HG03558 (cell line): Measurements from ENCODE around the gene CYB5R4.

ENCODE experiments used
- ATAC-seq: cut with Tn5 transposase; IDR thresholded peaks from one replicate; pipeline ENCODE4 v1.9.1; 2021; ENCODE audit warnings: moderate number of reproducible peaks; ENCODE audit not compliant: unreplicated experiment; ENCODE audit errors: extremely low read depth

CYB5R4 gene, protein sequence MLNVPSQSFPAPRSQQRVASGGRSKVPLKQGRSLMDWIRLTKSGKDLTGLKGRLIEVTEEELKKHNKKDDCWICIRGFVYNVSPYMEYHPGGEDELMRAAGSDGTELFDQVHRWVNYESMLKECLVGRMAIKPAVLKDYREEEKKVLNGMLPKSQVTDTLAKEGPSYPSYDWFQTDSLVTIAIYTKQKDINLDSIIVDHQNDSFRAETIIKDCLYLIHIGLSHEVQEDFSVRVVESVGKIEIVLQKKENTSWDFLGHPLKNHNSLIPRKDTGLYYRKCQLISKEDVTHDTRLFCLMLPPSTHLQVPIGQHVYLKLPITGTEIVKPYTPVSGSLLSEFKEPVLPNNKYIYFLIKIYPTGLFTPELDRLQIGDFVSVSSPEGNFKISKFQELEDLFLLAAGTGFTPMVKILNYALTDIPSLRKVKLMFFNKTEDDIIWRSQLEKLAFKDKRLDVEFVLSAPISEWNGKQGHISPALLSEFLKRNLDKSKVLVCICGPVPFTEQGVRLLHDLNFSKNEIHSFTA

DNA sequence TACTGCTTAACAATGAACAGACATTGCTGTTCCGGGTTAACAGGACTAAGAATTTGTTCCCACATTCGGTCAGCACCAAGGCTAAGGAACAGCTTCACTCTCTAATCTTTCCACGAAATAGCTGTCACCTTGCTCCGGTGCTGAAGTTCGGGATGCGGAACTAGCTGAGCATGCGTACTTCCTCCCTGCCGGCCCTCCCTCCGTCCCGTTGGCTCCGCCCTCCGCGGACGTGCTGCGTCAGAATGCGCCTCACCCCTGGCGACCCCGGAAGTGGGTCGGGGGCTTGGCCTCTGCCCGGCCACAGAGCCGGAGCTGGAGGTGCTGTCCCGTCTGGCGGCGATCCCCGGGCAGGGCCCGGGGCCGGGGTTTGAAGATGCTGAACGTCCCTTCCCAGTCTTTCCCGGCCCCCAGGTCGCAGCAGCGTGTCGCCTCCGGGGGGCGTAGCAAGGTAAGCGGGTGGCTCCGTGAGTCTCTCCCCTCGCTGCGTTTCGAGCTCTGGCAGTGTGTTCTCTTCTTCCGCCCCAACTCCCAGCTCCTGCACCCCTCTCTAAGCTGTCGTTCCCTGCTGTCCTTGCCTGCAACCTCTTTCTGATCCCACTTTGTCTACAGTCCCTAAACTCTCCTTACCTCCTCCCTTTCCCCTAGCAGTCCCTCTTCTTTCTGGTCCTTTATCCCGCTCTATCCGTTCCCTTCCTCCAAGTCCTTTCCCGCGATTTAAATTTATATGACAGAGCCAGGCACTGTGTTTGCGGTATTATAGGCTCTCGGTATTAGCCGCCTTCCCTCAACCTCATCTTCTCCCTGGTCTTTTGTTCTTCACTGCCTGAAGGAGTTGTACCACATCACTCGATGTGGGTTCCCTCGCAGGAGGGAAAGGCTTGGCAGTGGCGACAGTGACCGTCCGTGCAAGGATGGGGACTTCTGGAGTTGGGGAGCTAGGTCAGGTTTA lies at the start of gene CYB5R4:
Gene CYB5R4, plus strand, starts transcription at position 280 of the 949 bp plus-strand sequence. Its CDS starts 94 bp downstream, at position 374.
- peak; percentile 97 for ATAC-seq

DNA sequence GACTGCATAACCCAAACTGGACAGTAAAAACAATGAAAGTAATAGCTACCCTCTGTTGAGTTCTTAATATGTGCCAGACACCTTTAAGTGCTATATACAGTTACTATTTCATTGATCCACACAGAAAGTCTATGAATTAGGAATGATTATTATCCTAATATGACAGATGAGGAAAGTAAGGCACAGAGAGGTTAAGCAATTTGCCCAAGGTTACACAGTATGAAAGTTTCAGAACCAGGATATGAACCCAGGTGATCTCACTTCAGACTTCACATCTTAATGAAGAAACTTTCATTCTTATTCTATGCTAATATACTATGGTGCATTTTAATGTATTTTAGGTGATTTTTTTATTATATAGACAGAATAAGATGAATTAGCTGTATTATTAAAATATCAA lies 46.9 kb upstream of the CYB5R4 start:
- no peak for ATAC-seq

- ATAC-seq, result no peak
Observed at GRCh38 chr6:83815631-83816272, 43.7 kb upstream of the CYB5R4 start.

DNA sequence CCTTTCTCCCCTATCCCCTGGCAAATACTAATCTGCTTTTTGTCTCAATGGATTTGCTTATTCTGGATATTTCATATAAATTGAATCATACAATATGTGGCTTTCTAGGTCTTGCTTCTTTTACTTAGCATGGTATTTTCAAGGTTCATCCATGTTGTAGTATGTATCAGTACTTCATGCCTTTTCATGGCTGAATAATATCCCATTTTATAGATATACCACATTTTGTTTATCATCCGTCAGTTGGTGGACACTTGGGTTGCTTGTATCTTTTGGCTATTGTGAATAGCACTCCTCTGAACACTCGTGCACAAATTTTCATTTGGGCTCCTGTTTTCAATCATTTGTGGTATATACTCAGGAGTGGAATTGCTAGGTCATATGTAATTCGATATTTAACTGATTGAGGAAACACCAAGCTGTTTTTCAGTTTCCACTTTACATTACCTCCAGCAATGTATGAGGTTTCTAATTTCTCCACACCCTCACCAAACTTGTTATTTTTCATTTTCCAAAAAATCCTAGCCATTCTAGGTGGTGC lies 36.8 kb upstream of the CYB5R4 start:
- no peak for ATAC-seq

- ATAC-seq, result no peak
Observed at GRCh38 chr6:83824388-83824801, 35.1 kb upstream of the CYB5R4 start.

- no peak for ATAC-seq
Observed at GRCh38 chr6:83824831-83825230, 34.7 kb upstream of the CYB5R4 start.

GRCh38 chr6:83827050-83827449 lies 32.4 kb upstream of the CYB5R4 start:
- no peak for ATAC-seq

DNA sequence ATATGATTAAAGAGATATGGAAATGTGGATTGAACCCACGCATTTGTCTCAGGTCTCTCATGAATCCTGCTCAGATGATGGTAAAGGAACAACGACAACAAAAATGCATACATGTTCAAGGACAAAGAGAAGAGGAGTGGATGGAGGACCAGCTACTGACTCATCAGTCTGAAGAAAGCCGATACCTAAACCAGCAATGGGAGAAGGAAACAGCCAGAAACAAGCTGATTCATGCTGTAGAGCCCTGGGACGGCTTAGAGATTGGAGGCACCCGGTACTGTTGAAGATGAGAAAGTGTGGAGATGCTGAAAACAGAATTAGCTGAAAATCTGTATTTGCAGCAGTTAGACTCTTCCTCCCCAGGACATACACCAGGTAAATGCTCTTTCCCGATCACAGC lies 20.8 kb upstream of the CYB5R4 start:
- no peak for ATAC-seq

GRCh38 chr6:83844170-83844569 lies 15.3 kb upstream of the CYB5R4 start:
- no peak for ATAC-seq

DNA sequence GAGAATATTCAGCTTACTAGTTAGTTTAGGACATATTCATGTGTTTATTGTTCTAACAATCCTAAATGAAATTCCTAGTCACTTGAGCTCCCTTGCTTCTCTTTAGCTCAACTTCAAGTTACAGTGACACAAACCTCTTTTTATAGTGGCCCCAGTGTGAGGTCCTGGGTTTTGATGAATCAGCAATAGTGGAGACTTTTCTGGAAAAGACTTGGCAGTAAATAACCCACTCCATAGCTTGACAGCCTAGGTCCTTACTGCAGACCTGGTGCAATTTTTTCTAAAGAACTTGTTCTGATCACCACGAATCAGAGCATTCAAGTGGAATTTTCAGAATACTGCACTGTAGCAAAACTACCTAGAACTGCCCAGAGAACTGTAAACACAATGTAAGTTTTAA lies 13.2 kb upstream of the CYB5R4 start:
- no peak for ATAC-seq

DNA sequence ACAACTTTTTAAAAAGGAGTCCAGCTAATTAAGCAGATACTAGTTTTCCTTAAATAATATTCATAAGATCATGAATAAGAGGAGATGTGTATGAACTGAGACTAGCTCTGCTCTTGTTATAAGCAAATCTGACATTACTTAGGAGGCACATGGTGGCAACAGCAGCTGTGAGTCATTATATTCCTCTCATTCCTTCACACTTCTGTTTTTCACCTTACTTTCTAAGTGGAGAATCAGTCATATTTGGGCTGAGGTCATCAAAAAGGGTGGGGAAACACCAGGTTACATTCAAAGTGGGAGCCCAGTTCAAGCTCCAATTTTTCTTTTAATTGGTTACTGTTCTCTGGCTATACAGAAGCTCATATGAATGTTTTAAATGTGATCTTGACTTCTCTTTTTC lies 12.3 kb upstream of the CYB5R4 start:
- ATAC-seq, result peak; percentile 92

DNA sequence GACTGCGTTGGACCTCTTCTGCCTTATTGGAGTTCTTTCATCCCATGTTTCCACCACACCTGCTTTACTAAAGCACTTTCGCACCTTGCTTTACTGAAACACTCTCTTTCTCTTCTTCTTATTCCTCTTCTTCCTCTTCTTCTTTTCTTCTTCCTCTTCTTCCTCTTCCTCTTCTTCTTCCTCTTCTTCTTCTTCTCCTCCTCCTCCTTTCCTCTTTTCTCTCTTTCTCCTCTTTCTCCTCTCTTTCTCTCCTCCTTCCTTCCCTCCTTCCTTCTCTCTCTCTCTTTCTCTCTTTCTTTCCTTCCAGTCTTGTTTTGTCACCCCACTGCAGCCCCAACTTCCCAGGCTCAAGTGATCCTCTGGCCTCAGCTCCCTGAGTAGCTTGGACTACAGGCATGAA lies 10.4 kb upstream of the CYB5R4 start:
- ATAC-seq, result no peak

DNA sequence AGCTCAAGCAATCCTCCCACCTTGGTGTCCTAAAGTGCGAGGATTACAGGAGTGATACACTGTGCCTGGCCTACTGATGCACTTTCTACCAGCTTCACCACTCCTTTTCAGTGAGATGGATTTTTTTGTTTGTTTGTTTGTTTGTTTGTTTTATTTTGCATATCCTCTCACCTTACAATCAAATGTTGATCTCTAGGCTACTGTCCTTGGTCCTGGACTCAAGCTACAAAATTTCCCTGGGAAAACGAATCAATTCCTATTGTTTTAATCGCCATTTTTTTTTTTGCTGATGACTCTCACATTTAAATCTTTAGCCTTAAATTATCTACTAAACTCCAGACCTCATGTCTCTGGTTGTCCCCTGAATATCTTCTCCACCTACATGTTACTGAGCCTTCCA lies 9.9 kb upstream of the CYB5R4 start:
- ATAC-seq, result no peak

GRCh38 chr6:83852528-83853177 lies 6.8 kb upstream of the CYB5R4 start:
- ATAC-seq, result no peak

DNA sequence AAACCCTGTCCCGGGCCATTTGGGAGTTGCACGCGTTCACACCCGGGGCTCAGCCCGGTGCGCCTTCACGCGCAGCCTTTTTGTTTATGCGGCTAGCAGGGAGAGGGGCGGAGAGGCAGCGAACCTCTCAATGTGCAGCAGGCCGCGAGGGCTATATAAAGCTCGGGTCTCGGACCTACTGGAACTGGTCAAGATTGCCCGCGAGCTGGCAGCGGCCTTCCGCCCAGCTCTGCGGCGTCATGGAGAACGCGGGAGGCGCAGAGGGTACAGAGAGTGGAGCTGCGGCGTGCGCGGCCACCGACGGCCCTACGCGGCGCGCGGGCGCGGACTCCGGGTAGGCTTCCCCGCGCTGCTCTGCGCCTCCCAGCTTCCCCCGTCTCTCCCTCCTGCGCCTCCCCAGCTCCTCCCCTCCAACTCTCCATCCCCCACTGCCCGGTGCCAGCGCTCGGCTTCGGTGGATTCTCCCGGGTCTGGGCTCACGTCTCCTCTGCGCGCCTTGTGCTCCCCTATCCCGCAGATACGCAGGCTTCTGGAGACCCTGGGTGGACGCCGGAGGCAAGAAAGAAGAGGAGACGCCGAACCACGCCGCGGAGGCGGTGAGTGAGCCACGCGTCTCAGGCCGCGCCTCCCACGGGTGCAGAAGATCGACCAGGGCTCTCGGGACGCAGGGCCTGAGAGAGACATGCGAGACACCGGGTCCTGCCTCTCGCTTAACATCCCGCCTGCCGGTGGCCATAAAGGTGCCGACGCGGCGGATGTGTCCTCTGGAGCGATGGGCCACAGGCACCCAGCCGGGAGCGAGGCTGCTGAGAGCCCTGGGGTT lies 6.1 kb upstream of the CYB5R4 start, which contains the start of gene RIPPLY2:
Gene RIPPLY2, plus strand, starts transcription at position 183 of the 823 bp plus-strand sequence. Its CDS starts 57 bp downstream, at position 240.
- no peak for ATAC-seq

- no peak for ATAC-seq
Observed at GRCh38 chr6:83854001-83854501, 5.4 kb upstream of the CYB5R4 start.

DNA sequence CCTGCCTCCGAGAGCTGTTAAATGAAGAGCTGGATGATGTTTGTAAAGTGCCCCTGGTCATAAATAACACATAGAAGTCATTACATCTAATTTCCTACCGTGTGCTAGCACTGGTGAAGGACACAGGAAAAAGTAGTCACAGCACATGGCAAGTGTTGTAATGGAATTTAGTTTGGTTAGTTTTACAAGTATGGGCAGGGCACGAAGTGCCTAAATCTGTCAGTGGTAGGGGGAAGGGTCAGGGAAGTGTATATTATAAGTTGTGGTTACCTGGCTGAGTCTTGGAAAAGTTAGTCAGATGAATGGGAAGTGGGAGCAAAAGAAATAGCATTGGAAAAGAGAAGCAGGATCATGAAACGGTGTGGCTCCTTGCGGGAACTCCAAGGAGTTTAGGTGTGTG lies 4.7 kb upstream of the CYB5R4 start:
- no peak for ATAC-seq

DNA sequence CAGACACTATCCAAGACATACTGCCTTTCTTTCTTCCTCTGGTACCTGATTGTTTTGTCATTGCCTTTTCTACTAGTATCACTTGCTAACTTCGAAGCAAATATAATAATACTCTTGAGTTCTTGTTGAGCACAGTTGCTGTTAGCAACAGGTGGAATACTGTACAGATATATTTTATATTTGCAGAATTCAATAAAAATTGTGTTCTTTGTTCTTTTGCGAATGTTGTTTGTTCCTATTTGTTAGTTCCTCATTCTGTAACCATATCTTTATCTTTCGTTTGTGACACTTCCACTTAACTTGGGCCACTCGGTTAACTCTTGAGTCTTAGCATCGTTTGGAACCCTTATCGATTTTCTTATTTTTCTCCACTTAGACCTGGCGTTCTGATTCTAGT lies 868 bp downstream of the CYB5R4 start:
- no peak for ATAC-seq
